ENCODE data around the gene PALLD. TPM values are rescaled to one million over a fixed set of nuclear protein-coding genes. Genes with fewer than 3 reads are reported as not detected.

The PALLD gene
- total RNA-seq, 1 experiment from 2014 or later: 18.3 TPM

DNA sequence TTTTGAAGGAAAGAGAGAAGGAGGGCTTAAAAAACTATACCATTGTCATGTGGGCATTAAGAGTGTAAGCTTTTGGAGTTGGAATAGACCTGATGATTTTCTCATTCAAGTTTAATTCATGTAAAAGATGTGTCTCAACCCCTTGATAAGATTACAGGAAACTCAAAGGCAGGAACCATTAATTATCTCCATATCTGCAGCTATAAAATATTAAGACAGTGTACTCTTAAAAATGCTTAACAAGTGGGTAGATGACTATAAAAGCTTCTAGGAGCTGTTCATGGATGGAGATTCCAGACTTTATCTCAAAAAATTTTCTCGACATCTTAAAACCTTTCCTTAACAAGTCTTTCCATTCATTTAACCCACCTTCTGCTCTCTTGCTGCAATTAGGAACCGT, 208.3 kb downstream of the PALLD start:
- Histone ChIP-seq H4K20me1 (ENCODE audit: control insufficient read depth, insufficient read depth, insufficient read length) (no peaks in the 10 kb centered on the region), H2BK12ac (ENCODE audit: insufficient read length, low read depth, low read length) (no peak overlapping the region), H3K23ac (ENCODE audit: insufficient read length, low read depth, low read length) (no peak overlapping the region), H3T11ph (ENCODE audit: low read length) (no peak overlapping the region), H3K4me1 (ENCODE audit: insufficient read depth, low read length) (no peaks in the 10 kb centered on the region), H3K18ac (ENCODE audit: insufficient read length, low read depth, low read length) (no peak overlapping the region), H4K5ac (ENCODE audit: insufficient read length, low read depth, low read length) (no peak overlapping the region), H3K4me2 (ENCODE audit: insufficient read depth, insufficient read length, low read length) (no peak overlapping the region), H3K4ac (ENCODE audit: low read depth, low read length) (no peak overlapping the region), H3K56ac (ENCODE audit: insufficient read length, low read depth, low read length) (no peak overlapping the region), H3K27me3 (ENCODE audit: insufficient read depth, low read length) (no peaks in the 10 kb centered on the region), H2BK120ac (ENCODE audit: low read depth, low read length, poor library complexity, severe bottlenecking) (no peak overlapping the region), H4K8ac (replicated peaks; ENCODE audit: insufficient read length, low read depth, low read length) (no peak overlapping the region), H2BK20ac (ENCODE audit: low read depth, low read length, poor library complexity, severe bottlenecking) (no peak overlapping the region), H3K27ac (ENCODE audit: insufficient read length, low read depth, low read length) (no peak overlapping the region), H3K79me2 (ENCODE audit: insufficient read depth, low read length) (no peaks in the 10 kb centered on the region), H3K23me2 (ENCODE audit: insufficient read length, low read depth, low read length, poor library complexity, severe bottlenecking) (no peaks in the 10 kb centered on the region), H2AK5ac (ENCODE audit: insufficient read length, low read length) (no peak overlapping the region), H4K91ac (ENCODE audit: insufficient read length, low read depth, low read length) (no peak overlapping the region), H3K79me1 (ENCODE audit: insufficient read depth, low read depth, low read length, poor library complexity, severe bottlenecking) (no peaks in the 10 kb centered on the region), H3K9me3 (ENCODE audit: control insufficient read depth, low read depth, low read length) (no peaks in the 10 kb centered on the region), H2AFZ (ENCODE audit: low read length) (no peak overlapping the region), H3K9ac (ENCODE audit: extremely low read depth, insufficient read length, low read length) (no peak overlapping the region), H2BK15ac (ENCODE audit: low read depth, low read length) (no peak overlapping the region), H3K14ac (ENCODE audit: insufficient read depth, low read length) (no peak overlapping the region), H2BK5ac (ENCODE audit: insufficient read length, low read length) (no peak overlapping the region)
- WGBS (ENCODE audit: extremely low coverage, insufficient read length, low lambda C conversion rate): no CpG with 5 or more reads among the region's 2 CpGs
- H3K4me3 Mint-ChIP-seq: no peak overlapping the region
- DNase-seq: no peak
- H3K9me3 Mint-ChIP-seq: no peaks in the 10 kb centered on the region
- H3K27ac Mint-ChIP-seq: no peak overlapping the region
- no peaks in the 10 kb centered on the region for H3K36me3 Mint-ChIP-seq (ENCODE audit: insufficient read depth in 1 of 3, low read depth in 3 of 3)
- H3K4me1 Mint-ChIP-seq: peaks cover 0 to under 1% of the 10 kb centered on the region in 2 experiments; a peak in 1 of 4 replicates
- TF ChIP-seq, protein P1, sequence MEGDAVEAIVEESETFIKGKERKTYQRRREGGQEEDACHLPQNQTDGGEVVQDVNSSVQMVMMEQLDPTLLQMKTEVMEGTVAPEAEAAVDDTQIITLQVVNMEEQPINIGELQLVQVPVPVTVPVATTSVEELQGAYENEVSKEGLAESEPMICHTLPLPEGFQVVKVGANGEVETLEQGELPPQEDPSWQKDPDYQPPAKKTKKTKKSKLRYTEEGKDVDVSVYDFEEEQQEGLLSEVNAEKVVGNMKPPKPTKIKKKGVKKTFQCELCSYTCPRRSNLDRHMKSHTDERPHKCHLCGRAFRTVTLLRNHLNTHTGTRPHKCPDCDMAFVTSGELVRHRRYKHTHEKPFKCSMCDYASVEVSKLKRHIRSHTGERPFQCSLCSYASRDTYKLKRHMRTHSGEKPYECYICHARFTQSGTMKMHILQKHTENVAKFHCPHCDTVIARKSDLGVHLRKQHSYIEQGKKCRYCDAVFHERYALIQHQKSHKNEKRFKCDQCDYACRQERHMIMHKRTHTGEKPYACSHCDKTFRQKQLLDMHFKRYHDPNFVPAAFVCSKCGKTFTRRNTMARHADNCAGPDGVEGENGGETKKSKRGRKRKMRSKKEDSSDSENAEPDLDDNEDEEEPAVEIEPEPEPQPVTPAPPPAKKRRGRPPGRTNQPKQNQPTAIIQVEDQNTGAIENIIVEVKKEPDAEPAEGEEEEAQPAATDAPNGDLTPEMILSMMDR (conservative IDR thresholded peaks at IDR 0.05): no peak
- no peaks in the 10 kb centered on the region for H3K27me3 Mint-ChIP-seq (ENCODE audit: low read depth)

All from H9 (cell line).